RWPE1 (cell line): ENCODE results near the gene CUEDC2.

Experiments used
- CTCF ChIA-PET: fragments of 350-600 bp; sonication (Branson Sonifier 250); formaldehyde crosslinking; extraction: SDS; loops from one replicate; lab custom pipeline; 2021; lab: Yijun Ruan, JAX
- POLR2A ChIA-PET: fragments of 400-600 bp; formaldehyde crosslinking; extraction: SDS; loops from one replicate; lab custom pipeline; 2020; ENCODE audit warnings: antibody characterized with exemption; ENCODE audit not compliant: low non-redundant PET; lab: Yijun Ruan, JAX
- DNase-seq: peaks from one replicate; pipeline ENCODE4 v3.0.0; 2012; ENCODE audit warnings: low spot score
- H3K27ac ChIP-seq: fragments of 450-650 bp; 2 replicates; pipeline ENCODE4 v1.5.1; 2017
- CTCF ChIP-seq: fragments of 450-650 bp; conservative IDR thresholded peaks from 2 replicates; pipeline ENCODE4 v1.5.1; 2017; ENCODE audit warnings: low read depth, mild to moderate bottlenecking

CUEDC2 gene

GRCh38 chr10:102401342-102401654 lies 31.1 kb downstream of the CUEDC2 start:
- TF ChIP-seq CTCF, result no peak
- CTCF ChIA-PET, result interaction anchor here (0.6 to 8.9 kb wide), 4 partner anchors 11 to 257 kb away, joined by 3 to 79 read pairs (median 21); partner anchors contain the start of gene FBXL15
- peak overlapping the region; percentile 85 for H3K27ac ChIP-seq
- POLR2A ChIA-PET, result no interaction called here
- DNase-seq, result no peak

- ChIA-PET CTCF (interaction anchor here (0.6 to 8.9 kb wide), 15 partner anchors 10 to 258 kb away, joined by 3 to 108 read pairs (median 6); partner anchors contain the start of genes C10orf95, FBXL15 and PSD), POLR2A (no interaction called here)
- DNase-seq, result no peak
- H3K27ac ChIP-seq, result peak overlapping the region; percentile 85
- no peak for TF ChIP-seq CTCF
Measured at GRCh38 chr10:102400598-102401341, 31.6 kb downstream of the CUEDC2 start.

- H3K27ac ChIP-seq, result peak overlapping the region; percentile 85
- no peak for DNase-seq
- POLR2A ChIA-PET, result no interaction called here
- CTCF ChIA-PET, result interaction anchor here (0.5 to 8.9 kb wide), 21 partner anchors 10 to 566 kb away, joined by 3 to 108 read pairs (median 4); partner anchors contain the start of genes C10orf95, ELOVL3, FBXL15 and PSD
- TF ChIP-seq CTCF, result no peak
Measured at GRCh38 chr10:102400076-102400475, 32.3 kb downstream of the CUEDC2 start.

GRCh38 chr10:102399217-102400021 lies 33.0 kb downstream of the CUEDC2 start:
- CTCF ChIA-PET, result interaction anchor here (0.5 to 8.9 kb wide), 28 partner anchors 9 to 1368 kb away, joined by 3 to 108 read pairs (median 4); partner anchors contain the start of genes C10orf95, ELOVL3, FBXL15 and PSD
- peak; percentile 96 for TF ChIP-seq CTCF

GRCh38 chr10:102398172-102399020 lies 34.0 kb downstream of the CUEDC2 start:
- POLR2A ChIA-PET, result interaction anchor here (0.7 kb wide), 1 partner anchor 226 kb away, joined by 4 read pairs; no protein-coding TSS in a partner anchor

More at GRCh38 chr10:102399217-102400021, 33.0 kb downstream of the CUEDC2 start:
- POLR2A ChIA-PET, result interaction anchor here (0.7 kb wide), 1 partner anchor 227 kb away, joined by 4 read pairs; no protein-coding TSS in a partner anchor
- H3K27ac ChIP-seq, result peak overlapping the region; percentile 85
- peak; percentile 84 for DNase-seq

More at GRCh38 chr10:102398172-102399020, 34.0 kb downstream of the CUEDC2 start:
- TF ChIP-seq CTCF, result no peak
- peak overlapping the region; percentile 85 for H3K27ac ChIP-seq
- CTCF ChIA-PET, result interaction anchor here (0.6 to 8.9 kb wide), 7 partner anchors 12 to 230 kb away, joined by 3 to 108 read pairs (median 12); partner anchors contain the start of gene FBXL15
- DNase-seq, result no peak
